Stimulated activated CD8-positive, alpha-beta memory T cell treated with anti-CD3 and anti-CD28 coated beads, Interleukin-15, amount 100 ng/mL, for 24 hours (primary cell): ENCODE measurements around the gene PPAT.

Experiments used
- DNase-seq: peaks from one replicate; pipeline ENCODE4 v3.0.0-alpha.2; 2020; ENCODE audit warnings: low read depth

Gene PPAT

DNA sequence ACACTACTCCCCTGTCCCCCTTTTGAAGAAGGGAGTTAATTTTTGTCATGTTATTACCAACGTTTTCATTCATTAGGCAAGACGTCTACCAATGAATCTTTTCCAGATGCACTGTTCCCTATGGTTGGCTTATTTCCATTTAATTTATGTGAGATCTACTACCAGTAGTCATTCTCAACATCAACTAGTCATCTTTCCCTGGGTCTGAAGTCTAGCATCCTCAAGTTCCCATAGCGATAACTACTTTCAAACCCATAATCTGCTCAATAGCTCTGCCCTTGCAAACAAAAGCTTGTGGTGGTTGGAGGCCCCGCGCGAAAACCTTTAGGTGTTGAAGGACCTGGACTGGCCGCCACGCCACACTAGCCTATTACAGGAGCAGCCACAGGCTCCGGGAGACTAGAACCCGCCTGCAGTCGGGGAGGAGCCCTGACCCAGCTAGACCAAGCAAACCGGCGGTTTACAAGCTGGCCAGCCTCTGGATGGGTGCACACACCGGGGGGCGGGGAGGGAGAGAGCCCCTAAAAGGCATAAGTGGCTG is 746 bp downstream of the PPAT start:
- DNase-seq: peak; percentile 20

DNA sequence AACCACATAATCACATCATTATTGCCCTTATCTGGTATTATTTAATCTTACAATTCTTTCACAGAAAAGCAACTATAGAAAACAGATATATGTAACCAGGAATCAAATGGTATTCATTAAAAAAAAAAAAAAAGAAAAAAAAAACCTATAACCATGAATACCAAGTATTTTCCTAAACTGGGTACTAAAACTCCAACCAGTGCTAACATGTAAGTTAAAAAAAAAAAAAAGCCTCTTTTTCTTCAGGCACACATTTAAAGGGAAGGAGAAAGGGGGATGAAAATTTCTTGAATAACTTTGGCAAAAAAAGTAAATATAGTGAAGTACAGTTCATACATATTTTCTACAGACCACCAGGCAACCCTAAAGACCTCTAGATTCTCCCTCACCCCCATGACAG is 2.1 kb downstream of the PPAT start:
- no peak for DNase-seq

DNA sequence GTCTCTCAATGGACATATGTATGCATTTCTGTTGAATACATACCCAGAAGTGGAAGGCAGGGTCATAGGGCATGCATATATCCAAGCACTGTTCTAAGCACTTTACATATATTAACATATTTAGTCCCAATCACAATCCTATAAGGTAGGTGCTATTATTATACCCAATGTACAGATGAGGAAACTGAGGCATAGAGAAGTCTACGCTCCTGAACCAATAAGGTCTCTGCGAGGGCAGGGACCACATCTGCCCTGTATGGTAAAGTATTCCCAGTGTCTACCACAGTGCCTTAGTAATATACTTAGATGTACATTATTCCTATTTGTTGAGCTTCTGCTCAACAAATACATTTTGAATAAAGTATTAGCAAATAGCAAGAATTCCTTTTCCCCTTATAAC is 5.2 kb downstream of the PPAT start:
- DNase-seq: no peak

DNA sequence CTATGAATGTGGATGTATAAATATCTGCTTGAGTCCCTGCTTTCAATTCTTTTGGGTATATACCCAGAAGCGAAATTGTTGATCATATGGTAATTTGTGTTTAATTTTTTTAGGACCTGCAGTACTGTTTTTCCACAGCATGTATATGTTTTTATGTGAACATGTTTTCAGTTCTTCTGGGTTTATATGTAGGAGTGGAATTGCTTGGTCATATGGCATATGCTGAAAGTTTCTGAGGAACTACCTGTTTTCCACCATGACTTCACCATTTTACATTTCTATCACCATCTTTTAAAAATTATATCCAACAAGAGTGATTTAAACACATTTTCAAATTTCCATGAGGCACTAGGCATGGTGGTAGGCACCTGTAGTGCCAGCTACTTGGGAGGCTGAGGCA is 8.2 kb downstream of the PPAT start:
- no peak for DNase-seq

DNA sequence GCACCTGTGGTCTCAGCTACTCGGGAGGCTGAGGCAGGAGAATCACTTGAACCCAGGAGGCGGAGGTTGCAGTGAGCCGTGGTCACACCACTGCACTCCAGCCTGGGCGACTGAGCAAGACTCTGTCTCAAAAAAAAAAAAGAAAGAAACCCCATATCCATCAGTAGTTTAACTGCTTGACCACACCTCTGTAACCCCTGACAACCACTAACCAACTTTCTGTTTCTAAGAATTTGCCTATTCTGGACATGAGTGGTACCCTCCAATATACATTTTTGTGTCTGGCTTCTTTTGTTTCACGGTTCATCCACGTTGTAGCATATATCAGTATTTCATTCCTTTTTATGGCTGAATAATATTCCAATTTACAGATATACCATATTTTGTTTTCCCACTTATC is 9.1 kb downstream of the PPAT start:
- DNase-seq: no peak

DNA sequence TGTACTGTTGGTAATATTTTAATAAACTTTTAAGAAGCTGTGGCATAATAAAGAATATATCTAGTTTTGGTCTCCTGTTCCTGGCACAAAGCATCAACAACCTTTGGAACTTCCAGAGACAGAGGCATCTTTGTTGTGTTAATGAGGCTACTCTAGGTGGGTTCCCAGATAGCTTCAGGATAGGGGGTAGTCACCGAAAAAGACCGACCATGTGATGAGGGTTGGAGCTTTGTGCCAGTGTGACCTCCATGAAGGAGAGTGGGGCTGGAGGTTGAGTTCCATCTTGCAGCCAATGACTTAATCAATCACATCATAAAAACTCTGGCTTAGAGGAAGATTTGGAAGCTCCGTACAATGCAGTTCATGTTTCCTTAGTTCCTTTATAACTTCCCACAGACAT is 9.9 kb downstream of the PPAT start:
- DNase-seq: no peak

DNA sequence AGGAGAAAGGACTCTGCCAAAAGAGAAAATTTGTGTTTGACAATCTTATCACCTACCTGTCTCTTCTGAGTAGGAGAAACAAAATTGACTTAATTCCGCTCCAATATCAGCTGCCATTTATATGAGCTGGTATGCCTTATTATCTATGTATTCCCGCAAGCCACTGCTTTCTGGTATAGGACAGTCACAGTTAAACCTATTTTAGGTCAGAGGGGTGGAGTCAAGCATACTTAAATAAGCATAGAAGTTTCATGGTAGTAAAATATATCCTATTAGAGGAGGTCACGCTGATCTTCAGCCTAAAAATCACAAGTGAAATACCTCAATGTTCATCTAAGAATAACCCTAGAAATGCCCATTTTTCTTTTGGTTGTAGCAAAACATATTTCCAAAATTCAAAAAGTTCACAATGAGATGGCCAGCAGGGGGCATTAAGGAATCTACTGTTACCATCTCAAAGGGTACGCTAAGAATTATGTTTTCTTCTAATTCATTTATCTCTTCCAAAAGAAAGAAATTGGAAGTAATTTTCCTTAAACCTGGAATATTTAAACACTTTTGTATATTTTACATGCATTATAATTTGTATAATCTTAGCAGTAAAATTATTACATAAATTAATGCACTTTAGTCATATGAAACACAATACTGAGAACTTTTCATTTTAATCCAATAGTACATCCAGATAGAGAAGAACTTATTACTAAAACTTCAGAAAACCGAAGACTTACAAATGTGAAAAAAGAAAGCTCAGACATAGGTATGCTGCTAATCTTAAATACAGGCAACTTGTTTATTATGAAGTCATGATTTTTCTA is 10.5 kb downstream of the PPAT start:
- DNase-seq: no peak

DNA sequence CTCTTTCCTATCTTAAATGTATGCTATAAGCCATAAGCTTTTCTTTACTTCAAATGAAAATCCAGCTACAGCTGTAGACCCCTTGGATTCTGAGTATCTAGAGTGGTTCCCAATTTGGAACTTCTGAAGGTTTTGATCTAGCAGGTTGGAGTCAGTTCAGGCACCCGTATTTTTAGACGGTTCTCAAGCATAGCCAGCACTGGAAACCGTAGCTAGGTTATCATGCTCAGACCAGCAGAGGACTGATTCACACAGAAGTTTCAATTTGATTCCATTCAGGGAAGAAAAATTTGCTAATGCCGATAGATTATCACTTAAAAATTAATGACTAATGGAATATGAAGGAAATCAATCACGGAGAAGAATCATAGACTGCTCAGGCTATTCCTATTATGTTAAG is 11.2 kb downstream of the PPAT start:
- DNase-seq: no peak

DNA sequence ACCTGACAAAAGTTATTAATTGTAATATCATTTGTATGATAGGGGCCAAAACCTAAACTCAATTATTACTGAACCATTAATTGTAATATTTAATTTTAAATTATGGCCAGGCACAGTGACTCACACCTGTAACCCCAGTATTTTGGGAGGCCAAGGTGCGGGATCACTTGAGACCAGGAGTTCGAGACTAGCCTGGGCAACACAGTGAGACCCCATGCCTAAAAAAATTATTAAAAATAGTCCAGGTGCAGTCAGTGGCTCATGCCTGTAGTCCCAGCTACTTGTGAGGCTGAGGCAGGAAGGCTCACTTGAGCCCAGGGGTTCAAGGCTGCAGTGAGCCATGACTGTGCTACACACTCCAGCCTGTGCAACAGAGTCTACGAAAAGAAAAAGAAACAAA is 18.0 kb downstream of the PPAT start:
- no peak for DNase-seq

DNA sequence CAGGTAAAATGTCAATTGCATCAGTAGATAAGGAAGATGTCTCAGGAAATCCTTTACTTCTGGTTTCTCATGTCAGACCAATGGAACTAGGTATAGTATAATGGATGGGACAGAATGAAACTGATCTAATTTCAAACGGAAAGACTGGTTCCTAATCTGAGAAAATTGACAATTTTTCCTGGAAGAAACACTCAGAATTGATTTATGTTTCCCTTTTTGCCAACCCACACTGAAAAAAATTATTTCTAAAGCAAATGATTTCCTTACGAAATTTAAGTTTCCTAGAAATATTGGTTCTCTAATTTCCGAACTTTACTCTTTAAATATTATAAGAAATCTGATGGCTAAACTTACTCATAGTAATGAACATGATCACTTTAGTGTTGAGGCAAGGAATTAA is 19.1 kb downstream of the PPAT start:
- no peak for DNase-seq

DNA sequence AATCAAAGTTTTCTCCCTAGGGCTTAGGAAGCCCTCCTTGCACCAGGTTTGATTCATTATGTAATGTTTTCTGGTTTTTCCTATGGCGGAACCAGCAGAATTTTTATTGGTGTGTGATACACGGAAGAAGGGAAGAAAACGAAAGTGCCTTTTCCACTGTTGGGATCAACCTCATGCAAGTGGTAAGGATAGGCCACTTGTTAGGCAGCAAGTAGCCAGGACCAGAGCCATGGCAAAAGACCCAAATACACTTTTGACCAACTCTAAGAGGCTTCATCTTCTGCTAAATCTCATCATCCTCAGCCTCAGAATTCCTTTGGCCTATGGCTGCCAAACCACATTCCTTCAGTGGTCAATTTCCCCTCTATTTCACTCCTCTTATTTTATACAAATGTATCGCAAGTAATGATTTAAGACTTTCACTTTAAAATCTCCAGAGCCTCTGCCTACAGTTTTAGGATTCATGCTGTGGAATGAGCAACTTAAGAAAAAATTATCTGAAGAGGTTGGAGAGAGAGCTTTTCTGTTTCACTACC is 21.2 kb downstream of the PPAT start:
- DNase-seq: no peak

DNA sequence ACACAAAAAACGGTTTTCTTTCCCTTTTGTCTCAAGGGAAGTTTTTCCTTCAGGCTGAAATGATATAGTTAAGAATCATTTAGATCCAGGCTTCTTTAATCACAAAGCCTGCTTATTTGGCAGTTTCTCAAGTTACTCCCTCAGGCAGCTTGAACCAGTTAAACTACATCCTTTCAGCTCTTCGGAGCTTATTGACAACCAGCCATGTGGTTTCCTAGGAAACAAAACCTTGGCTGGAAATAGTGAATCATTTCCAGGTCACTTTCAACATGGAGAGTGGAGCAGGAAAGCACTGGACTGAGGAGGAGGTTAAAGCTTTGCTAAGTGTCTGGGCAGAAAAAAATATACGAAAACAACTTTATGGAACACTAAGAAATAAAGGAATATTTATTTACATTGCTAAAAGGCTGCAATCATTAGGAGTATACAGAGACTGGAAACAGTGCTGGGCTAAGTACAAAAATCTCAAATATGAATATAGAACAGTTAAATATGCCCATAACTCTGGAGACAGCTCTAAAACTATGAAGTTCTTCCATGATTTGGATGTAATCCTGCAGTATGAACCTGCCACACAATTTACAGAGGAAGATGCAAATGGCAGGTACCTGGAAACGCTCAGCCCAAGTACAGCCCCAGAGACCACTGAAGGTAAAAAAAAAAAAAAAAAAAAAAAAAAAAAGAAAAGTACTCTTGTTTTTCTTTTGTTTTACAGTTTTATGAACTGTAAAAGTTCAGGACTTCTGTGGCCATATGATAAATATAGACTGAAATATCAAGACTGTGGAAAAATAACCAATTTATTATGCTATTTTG is 25.0 kb downstream of the PPAT start:
- DNase-seq: no peak

DNA sequence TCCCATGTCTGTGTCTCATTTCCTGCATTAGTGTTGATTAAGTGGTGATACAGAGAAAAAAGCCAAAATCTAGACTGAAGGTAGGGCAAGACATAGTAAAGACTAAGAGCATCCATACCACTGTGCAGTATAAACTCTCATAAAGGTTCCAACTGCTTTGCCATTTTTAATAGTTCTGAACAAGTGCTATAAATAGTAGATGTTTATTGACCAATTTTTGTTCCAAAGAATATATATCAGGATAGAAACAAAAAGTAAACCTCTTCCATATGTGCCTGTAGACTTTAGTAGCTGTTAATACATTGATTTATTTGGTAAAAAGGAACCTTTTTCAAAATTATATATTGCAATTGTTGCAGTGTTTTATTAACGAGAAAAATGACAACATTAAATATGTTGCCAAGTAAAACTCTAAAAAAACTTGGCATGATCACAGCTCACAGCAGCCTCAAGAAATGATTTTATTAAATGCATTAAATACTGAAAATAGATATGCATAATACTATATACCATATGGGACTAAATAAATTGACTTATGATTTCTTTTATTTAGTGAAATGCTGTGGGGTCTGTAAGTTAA is 25.8 kb downstream of the PPAT start:
- no peak for DNase-seq

DNA sequence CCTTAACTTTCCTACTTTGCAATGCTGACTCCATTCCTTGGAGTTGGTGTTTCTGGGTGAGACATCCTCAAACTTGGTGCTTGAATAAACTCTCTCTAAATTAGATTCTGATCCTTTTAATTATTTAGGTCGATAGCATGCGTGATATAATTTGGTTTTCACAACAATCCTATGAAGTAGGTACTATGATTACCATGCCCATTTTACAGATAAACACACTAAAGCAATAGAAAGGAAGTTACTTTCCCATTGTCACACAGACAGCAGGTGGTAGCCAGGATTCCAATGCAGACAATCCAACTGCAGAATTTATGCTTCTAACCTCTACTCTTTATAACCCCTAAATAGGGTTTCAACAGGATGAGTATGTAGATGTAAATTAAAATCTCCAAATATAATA is 26.4 kb downstream of the PPAT start:
- DNase-seq: no peak

DNA sequence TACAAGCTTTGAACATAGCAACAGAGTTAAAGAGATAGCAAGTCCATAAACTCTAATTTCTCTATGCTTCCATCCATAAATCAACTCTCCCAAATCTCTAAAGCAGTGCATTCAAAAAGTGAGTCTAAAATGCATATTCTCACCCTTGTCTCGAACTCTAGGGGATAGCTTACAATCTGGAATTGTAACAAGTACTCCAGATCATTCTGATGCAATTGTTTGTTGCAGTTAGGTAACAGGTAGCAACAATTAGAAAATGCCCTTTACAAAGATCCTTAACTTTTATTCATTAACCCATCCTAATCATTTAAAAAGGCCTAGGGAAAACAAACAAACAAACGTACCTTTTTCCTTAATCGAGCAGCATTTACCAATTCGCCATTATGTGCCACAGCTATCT is 29.3 kb downstream of the PPAT start:
- no peak for DNase-seq

DNA sequence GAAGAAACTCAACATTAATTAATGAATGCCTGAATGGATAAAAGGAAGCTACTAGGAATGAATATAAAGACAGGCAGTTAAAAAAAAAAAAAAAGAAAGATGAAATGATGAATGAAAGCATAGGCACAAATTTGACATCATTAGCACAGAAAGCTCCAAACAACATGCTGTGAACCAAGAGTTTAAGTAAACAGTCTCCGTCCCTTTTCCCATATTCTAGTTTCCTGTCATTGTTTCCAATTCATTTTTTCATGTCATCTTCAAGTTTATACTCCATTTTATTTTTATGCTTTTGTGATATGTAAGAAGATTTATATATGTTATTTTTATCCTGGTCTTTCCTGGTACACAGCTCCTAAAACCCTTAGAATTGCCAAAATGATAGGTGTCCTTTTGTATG is 30.4 kb downstream of the PPAT start:
- no peak for DNase-seq

DNA sequence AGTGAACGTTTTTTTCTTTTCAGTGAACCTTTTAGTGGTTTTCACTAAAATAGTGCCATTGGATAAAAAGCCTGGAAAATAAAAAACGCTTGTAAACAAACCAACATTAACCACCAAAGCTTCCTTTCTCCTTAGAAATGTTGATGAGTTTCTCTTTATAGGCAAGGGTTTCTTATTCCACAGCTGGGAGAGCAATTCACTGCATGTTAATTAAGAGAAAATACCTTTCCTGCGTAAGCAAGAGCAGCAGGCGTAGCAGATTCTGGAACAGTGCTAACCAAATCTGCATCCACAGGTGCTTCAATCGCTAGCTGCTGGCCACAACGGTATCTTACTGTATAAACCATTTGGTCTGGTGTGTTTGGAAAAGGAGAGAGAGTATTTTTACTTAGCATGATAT is 34.9 kb downstream of the PPAT start:
- DNase-seq: no peak

DNA sequence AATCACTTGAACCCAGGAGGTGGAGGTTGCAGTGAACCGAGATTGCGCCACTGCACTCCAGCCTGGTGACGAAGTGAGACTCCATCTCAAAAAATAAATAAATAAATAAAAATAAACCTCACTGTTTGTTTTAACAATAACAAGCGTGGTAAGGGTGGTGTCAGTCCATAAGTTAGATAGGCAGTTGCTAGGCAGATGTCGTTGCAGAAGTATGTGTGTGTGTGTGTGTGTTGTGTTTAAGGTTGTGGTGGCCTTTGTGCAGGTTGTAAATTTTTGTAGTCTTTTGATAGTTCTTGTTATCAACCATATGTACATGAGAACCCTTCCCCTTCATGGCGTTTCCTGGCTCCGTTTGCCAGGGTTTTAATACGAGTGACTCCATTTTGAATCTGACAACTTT is 44.1 kb downstream of the PPAT start:
- no peak for DNase-seq

DNA sequence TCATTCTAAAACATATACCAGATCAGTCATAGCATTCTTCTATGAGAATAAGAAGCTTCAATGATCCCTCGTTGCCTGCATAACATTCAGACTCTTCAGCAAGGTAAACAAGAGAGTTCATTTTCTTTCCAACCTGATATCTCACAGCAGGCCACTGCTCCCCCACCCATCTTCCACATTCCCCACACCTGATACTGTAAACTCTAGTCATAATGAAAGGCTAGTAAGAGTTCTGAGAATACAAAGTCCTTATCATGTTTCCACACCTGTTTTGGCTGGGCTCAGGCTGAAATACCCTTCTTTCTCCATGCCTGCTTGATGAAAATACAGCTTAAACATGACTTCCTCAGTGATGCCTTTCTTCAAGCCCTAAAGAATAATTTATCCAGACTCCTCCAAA is 45.9 kb downstream of the PPAT start:
- no peak for DNase-seq

DNA sequence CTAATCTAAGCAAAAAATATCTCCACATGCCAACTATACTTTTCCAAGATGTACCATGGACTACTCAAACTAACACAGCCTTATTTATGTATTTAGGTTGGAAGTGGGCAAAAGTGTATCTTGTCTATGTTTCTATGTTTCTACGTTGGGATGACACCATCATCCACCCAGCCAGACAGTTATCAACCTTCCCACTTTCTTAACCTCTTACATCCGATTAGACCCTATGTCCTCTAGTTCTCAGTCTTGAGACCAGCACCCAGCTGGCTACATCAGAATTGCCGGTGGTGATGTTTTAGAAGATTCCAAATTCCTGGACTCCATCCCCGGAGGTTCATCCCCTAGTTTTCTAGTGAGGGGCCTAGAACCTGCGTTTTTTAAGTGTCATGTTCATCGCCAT is 47.1 kb downstream of the PPAT start:
- no peak for DNase-seq

DNA sequence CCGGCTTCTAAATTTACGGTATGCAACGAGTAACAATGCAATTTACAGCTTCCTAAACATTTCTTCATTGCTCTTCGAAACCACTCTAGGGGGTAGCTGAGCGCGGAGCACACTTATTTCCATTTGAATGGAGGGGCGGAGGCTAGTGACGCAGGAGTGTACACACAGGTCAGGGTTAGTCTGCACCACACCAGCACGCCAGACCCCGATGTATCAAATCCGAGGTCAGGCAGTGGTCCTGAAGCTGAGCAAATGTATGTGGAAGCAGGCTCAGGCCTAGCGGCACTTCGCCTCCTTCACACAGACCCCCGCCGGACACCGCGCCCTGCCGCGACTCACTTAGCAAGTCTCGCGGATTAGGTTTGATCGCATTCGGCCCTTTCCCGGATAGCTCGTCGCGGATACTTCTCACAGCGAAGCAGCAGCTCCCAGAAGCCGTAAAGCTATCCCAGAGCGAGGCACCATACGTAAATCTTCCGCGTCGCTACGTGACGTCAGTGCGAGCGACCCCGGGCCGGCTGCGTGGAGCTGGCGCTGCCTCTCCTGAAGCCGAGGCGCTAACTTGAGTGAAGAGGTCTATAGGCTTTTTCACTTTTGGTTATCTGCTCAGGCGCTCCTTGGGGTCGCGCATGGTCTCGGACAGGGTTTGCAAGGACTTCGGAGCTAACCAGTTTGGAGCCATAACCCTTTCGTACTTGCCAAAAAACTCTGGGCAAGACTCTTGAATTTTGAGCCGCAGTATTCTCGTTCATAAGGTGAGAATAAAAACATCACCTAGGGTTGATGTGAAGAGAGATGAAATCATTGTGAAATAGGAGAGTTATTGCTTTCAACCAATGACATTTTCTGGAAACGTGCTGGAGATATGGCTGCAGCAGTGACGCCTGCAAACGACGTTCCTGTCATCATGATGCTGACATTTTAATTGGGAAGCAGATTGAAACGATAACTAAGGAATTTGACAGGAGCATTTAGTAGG is 48.1 kb downstream of the PPAT start, which contains the start of gene AASDH:
TSS of gene AASDH (minus strand) at position 469 of the 979 bp plus-strand sequence. CDS start 3,192 bp downstream, outside the sequence.
- DNase-seq: peak; percentile 98
